SKM-1 (cell line): ENCODE data around the gene PSPC1.
"Not testable (repeated sequence)": the region's sequence is repeated elsewhere in the genome, so short reads cannot be mapped to it uniquely, and the experiment has no call there.

Experiments
- DNase-seq: peaks from one replicate; lab custom pipeline; 2025; ENCODE audit not compliant: unreplicated experiment; lab: John Stamatoyannopoulos, UW

The PSPC1 gene

DNA sequence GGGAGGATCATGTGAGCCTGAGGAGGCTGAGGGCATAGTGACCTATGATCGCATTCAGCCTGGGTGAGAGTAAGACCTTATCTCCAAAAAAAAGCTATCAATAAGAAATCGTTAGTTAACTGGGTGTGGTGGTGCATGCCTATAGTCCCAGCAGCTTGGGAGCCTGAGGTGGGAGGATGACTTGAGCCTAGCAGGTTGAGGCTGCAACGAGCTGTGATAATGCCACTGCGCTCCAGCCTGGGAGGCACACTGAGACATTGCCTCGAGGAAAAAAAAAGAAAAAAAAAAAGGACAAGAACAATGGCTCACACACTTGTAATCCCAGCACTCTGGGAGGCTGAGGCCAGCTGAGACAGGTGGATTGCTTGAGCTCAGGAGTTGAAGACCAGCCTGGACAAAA lies 16.2 kb downstream of the PSPC1 start:
- no peak for DNase-seq

- no peak for DNase-seq
These were observed 18.5 kb downstream of the PSPC1 start for GRCh38 chr13:19764237-19764636.

- DNase-seq: no peak
These were observed 19.1 kb downstream of the PSPC1 start for GRCh38 chr13:19763618-19764017.

DNA sequence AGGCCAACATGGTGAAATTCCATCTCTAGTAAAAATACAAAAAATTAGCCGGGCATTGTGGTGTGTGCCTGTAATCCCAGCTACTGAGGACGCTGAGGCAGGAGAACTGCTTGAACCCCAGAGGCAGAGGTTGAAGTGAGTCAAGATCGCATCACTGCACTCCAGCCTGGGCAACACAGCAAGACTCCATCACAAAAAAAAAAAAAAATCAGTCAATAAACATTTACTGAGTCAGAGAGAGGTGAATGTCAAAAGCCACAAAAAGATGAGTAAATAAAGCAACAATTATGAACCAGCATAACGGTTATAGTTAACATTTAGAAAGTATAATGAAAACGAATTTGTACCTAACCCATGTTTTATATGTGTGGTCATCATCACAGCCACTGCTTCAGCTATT lies 23.1 kb downstream of the PSPC1 start:
- no peak for DNase-seq

GRCh38 chr13:19742643-19743042 lies 40.1 kb downstream of the PSPC1 start:
- no peak for DNase-seq

DNA sequence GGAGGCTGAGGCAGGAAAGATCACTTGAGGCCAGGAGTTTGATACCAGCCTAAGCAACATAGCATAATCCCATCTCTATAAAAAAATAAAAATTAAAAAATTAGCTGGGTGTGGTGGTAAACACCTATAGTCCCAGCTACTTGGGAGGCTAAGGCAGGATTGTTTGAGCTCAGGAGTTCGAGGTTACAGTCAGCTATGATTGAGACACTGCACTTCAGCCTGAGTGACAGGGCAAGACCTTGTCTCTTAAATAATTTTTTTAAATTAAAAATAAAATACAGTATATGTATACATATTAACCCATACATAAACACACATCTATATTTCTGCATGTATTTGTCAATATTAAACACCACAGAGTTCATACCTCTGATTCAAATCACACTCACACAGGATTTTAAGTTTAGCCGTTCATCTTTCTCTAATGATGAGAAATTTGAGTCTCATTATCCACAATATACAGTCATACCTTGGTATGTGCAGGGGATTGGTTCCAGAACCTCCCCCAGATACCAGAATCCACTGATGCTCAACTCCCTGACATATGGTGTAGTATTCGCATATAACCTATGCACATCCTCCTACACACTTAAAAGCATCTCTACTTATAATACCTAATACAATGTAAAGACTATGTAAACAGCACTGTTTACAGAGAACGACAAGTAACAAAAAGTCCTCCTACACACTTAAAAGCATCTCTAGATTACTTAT lies 44.7 kb downstream of the PSPC1 start:
- DNase-seq: no peak

DNA sequence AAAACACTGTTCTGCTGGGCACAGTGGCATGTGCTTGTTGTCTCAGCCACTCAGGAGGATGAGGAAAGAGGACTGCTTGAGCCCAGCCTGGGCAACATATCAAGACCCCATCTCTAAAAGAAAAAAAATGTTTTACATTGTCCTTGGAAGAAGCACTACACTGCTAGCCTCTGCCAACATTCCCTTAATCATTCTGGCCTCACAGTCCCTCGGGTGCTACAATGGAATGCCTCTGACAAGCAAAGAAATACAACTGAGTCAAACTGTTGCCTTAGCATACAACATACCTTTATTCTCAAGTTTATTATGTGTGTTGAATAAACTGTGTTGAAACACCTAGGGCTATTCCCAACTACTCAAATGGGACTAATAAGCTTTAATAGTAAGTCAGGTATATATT lies 56.1 kb downstream of the PSPC1 start:
- DNase-seq: no peak

DNA sequence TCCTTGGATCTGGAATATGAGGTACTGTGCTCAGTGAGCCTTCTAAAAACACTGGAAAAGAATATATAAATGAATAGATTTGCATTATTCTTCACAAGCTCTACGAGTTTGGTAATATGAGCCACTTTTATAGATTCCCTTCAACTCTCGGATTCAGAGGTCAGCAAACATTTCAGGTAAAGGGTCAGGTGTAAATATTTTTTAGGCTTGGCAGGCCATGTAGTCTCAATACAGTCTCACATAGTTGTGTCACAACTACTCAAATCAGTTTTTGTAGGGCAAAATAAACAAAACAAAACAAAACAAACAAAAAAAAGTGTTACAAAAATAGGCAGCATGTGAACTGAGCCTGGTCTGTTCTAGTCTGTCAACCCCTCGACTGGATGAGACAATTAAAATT lies 57.4 kb downstream of the PSPC1 start:
- no peak for DNase-seq

DNA sequence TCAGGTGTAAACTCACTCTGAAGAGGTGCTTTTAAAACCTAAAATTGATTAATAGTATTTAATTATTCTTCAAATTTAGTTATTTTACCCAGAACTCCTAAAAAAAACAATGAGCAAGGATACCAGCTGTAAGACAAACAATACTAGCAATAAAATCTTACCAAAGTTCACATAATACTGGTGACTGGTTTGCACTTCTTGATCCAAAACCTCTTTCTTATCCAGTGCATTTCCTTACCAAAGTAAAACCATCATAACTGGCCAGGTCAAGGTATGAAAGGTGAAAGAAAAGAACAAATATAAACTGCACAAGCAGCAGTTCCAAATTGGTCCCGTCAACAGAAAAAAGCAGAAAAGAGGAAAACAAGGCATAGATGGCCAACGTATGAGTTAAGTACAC lies 62.7 kb downstream of the PSPC1 start:
- DNase-seq: no peak

DNA sequence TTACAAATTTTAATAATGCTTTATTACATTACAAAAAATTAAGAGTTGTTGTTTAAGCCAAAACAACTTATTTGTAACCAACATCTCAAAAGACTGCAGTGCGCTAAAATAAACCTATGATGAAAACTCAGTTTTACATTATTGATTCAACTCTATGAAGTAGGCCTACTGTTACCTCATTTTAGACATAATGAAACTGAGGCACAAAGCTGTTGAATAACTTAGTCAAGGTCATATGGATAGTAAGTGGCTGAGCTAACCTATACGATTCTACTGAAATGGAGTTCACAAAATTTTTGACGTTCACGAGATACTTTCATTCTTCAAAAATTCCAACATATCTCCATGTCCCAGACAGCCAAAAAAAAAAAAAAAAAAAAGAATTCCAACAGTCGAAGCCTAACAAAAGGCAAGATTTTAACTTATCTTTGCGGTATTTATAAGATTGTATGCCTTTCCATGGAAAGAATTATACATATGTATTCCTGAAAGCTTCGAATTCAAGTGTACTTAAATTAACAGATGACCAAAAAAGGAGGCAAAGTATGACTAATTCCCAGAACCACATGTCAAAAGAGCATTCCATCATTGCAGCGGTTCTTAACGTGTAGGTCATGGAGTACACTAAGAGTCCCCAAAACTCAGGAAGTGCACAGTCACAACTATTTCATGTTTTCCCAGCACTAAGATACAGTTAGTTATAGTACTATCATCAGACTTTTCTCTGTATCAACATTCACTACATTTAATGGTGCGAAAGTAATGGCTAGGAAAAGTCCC lies 69.4 kb downstream of the PSPC1 start:
- no peak for DNase-seq

DNA sequence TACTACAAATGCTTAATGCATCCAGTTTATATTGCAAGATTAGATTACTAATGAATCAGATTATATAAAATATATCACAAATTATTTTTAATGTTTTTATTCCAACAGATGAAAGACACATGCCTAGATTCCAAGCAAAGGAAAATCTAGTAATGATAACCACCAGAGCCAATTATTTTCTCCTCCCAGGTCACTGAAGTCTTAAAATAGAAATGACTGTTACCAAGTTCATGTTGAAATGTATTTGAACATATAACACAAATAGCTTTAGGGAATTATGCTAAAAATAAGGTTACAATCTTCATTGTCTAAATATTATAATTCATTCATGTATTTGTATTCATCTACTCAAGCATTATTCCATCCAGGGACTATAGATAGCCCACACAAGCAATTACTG lies 73.0 kb downstream of the PSPC1 start:
- not testable (repeated sequence) for DNase-seq

DNA sequence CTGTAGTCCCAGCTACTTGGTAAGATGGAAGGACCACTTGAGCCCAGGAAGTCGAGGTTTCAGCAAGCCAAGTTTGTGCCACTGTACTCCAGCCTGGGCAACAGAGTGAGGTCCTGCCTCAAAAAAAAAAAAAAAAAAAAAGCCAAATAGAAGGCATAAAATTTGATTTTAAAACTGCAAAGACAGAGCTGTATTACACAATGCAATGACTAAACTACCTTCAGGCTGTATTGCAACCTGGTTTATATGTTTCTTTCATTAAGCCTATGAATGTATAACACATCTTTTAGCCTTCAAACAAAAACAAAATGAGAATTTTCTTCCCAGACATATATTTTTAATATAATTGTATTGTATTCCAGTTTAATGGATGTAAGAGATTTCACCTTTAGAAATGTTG lies 73.7 kb downstream of the PSPC1 start:
- DNase-seq: not testable (repeated sequence)

DNA sequence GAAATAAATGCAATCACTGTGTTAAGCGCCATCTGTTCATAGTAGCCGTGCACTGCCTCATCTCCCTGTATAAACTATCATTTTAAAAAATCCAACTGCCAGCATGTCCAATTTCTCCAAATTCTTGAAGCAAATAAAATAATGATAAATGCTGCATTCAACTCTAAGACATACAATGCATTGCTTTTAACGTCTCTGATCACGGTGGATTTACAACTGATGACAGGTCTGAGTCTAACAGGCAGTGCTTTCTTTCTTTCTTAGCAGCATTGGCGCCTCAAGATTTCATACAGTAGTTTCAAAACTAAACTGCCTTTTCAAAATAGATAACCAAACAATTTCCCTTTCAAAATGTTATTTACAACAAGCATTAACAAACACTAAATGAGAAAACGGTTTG lies 78.5 kb downstream of the PSPC1 start:
- not testable (repeated sequence) for DNase-seq

DNA sequence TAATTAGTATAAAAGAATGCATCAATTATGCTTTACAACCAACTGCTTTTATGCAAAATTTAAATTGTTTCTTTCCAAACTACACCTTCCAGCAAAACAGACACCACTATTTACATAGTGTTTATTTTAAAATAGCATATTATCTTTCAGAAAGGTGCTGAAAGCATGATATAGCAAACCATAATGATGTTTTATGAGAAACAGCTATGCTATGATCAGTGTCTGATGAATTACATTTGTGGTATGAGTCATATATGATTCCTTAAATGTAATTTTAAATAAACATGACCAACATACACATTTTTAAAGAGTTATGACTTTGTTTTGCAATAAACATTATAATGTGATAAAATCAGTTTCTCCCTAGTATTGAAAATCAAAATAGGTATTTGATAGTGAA lies 81.1 kb downstream of the PSPC1 start:
- DNase-seq: not testable (repeated sequence)

DNA sequence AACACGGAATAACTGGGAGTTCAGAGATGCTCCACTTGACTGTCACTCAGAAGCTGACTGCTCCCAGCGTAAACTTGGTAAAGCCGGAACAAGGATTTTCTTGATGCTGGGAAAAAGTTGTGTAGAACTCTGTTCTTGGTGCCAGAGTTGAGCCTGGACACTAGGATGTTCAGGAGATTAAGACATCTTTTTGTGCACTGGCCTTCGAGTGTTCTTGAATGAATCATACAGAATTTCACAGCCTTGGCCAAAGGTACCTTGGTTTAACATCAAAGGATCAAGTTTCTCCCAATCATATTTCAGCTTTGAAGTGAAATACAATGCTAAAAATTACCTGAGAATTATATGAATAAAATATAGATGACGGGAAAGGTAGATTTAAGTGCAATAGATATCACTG lies 81.8 kb downstream of the PSPC1 start:
- not testable (repeated sequence) for DNase-seq

- no peak for DNase-seq
These were observed 86.9 kb downstream of the PSPC1 start for GRCh38 chr13:19695829-19696228.

DNA sequence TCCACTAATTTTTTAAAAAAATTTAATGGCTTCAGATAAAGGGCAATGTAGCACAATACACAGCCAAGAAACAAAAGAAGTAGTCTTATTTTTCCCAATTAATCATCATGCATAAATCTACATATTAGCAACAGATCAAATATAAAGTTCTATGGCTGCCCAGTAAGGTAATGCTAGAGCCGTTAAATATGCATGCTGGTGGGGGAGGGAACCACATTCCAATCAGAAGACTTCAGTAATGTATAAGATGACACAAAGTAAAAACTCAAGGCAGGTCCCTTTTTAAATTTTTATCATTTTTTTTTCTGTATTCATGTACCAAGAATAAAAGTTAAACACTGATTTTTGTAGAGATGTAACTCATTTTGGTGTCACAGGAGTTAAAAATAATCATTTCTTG lies 87.3 kb downstream of the PSPC1 start:
- DNase-seq: no peak

DNA sequence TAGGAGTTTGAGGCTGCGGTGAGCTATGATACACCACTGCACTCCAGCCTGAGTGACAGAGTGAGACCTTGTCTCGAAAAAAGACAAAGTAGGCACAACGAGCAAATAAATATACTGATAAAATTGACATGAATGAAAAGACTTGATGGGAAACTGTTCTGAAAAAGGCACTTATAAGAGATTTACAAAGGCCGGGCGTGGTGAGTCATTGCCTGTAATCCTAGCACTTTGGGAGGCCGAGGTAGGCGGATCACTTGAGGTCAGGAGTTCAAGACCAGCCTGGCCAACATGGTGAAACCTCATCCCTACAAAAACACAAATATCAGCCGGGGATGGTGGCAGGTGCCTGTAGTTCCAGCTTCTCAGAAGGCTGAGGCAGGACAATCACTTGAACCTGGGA lies 91.3 kb downstream of the PSPC1 start:
- not testable (repeated sequence) for DNase-seq

- no peak for DNase-seq
These were observed 97.3 kb downstream of the PSPC1 start for GRCh38 chr13:19685437-19685836.

DNA sequence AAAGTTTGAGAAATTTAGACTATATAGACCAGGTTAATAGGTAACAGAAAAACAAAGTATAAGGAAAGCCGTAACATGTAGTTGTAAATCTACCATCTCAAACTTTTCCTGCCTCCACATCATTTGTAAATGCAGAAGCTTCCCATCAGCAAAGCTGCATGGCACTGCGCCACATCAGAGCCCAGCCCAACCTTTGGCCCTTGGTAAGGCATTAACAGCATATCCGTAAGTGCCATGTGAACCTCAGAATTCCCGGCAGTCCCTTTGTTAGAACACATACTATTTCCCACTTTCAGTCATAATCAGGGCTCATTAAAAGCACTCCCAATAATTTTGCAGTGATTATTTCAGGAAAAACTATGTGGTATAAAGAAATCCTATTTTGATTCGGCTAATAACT lies 97.7 kb downstream of the PSPC1 start:
- no peak for DNase-seq

DNA sequence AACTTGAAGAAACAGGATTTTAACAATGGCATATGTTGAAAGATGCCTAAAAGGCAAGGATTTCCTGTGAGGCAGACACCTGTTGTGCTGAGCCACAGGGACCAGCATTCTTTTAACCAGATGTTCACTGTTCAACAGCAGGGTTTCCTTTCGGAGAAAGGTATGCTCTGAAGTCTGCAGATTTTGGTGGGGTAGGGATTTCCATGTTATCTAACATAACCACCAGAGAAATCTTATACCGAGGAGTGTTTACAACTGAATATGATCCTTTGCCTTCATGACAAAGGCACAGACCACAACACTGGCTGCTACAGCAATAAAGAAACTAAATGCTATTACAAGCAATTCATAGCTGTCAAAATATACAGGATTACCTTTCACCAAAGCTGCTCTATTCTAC lies 101.2 kb downstream of the PSPC1 start:
- no peak for DNase-seq

DNA sequence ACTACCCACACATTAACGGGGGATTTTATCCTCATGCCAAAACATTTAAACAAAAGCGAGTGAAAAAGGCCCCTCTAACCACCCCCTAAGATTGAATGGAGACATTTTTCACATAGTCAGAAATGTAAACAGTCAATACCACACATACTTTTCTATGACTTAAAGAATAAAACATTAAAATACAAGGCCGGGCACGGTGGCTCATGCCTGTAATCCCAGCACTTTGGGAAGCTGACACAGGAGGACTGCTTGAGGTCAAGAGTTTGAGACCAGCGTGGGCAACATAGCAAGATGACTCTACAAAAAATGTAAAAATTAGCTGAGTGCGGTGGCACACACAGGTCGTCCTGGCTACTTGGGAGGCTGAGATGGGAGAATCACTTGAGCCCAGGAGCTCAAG lies 102.0 kb downstream of the PSPC1 start:
- no peak for DNase-seq

- no peak for DNase-seq
These were observed 106.6 kb downstream of the PSPC1 start for GRCh38 chr13:19676168-19676567.
